ENCODE results near the gene ABHD16B. TPM values are rescaled to one million over a fixed set of nuclear protein-coding genes. Genes with fewer than 3 reads are reported as not detected.

Gene ABHD16B
- total and polyA plus RNA-seq, 10 of the 15 experiments (the other 5 are each of a cell fraction or from before 2014, with no cell fraction given) = 0.13 TPM; not detected in 9

GRCh38 chr20:63826753-63827152, 34.5 kb upstream of the ABHD16B start (continued):
- TF ChIP-seq ZBTB40 (IDR thresholded peaks at IDR 0.05; ENCODE audit: borderline replicate concordance) (no peak), MAX (IDR thresholded peaks at IDR 0.05; ENCODE audit: low read depth, low read length) (no peak), E2F8 (IDR thresholded peaks at IDR 0.05; ENCODE audit: low read depth, partially characterized antibody) (no peak), ATF3 (IDR thresholded peaks at IDR 0.05; ENCODE audit: borderline replicate concordance, extremely low read depth, low read depth, low read length) (no peak), CHD1 (IDR thresholded peaks at IDR 0.05; ENCODE audit: low read depth, low read length) (no peak), TBL1XR1 (IDR thresholded peaks at IDR 0.05; ENCODE audit: low read depth, low read length) (no peak), ESRRA (IDR thresholded peaks at IDR 0.05; ENCODE audit: low read length) (no peak), MLLT1 (IDR thresholded peaks at IDR 0.05) (no peak), ZNF207 (IDR thresholded peaks at IDR 0.05; ENCODE audit: borderline replicate concordance) (no peak), EP300 (IDR thresholded peaks at IDR 0.05; ENCODE audit: borderline replicate concordance in 1 of 2, control insufficient read depth in 1 of 2, low read depth in 2 of 2, low read length in 2 of 2) (no peak), RBBP5 (conservative IDR thresholded peaks at IDR 0.05) (no peak), ZNF274 (IDR thresholded peaks at IDR 0.05; ENCODE audit: insufficient read depth, insufficient read length) (no peak), LARP7 (IDR thresholded peaks at IDR 0.05) (no peak), SRF (IDR thresholded peaks at IDR 0.05; ENCODE audit: low read depth in 2 of 2, low read length in 2 of 2) (no peak), NRF1 (conservative IDR thresholded peaks at IDR 0.05; ENCODE audit: low read depth, low read length) (no peak), REST (IDR thresholded peaks at IDR 0.05; ENCODE audit: low read depth, low read length) (no peak)
